Measurements from ENCODE around the gene SSH2.

- no peak for TF ChIP-seq CTCF (IDR thresholded peaks at IDR 0.05)
- TF ChIP-seq POLR2AphosphoS5 (IDR thresholded peaks at IDR 0.05): no peak
Measured at GRCh38 chr17:29873476-29873875, 56.6 kb downstream of the SSH2 start.
